Measurements from ENCODE around the gene ONECUT3.
A peak's percentile ranks its signal among the peaks of the same experiment; 100 is the strongest.

Gene ONECUT3

DNA sequence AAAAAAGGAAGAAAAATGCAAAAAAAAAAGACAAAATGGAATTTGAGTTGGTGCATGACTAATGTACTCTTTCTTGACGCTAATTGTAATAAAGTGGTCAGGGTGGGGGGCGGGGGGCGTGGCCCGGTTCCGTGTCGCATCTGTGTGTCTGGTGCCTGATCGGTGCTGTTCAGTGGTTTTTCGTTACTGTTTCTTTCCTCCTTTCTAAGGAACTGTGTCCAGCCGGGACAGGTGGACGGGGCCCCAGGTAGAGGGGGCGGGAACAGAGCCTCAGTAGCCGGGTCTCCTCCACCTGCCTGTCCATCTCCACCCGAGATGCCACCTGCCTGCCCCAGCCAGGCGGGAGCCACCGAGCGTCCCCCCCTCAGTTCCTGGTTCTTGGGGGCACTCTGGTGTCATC is 26.3 kb downstream of the ONECUT3 start:
- DNase-seq: no peak
- peaks cover 11% of the 10 kb centered on the region for H3K9me3 ChIP-seq (ENCODE audit: control insufficient read depth, low read length)
- no peak overlapping the region for H3K9ac ChIP-seq (ENCODE audit: low read length)
- H2BK12ac ChIP-seq (ENCODE audit: low read length in 2 of 2): no peak overlapping the region
- H2BK15ac ChIP-seq (ENCODE audit: low read depth, poor library complexity, severe bottlenecking): no peak overlapping the region
- H3K18ac ChIP-seq (ENCODE audit: low read depth in 1 of 2, low read length in 2 of 2): no peak overlapping the region
- no peak overlapping the region for H3K4ac ChIP-seq (ENCODE audit: low read depth in 1 of 2, low read length in 2 of 2)
- H3K36me3 ChIP-seq (ENCODE audit: control insufficient read depth in 1 of 2, insufficient read depth in 2 of 2, low read depth in 1 of 2, low read length in 2 of 2): no peaks in the 10 kb centered on the region
- peaks cover 6% of the 10 kb centered on the region for H3K4me1 ChIP-seq (ENCODE audit: control insufficient read depth, insufficient read depth, low read depth, low read length)
- H2AFZ ChIP-seq (ENCODE audit: low read depth, low read length): no peak overlapping the region
- no peak overlapping the region for H2BK120ac ChIP-seq (ENCODE audit: low read depth, low read length)
- 28% methylated on average over 16 of the region's 16 CpGs for WGBS
- H4K91ac ChIP-seq (ENCODE audit: low read length): no peak overlapping the region
- H2AK5ac ChIP-seq (ENCODE audit: low read length, severe bottlenecking): no peak overlapping the region
- no peaks in the 10 kb centered on the region for H3K79me1 ChIP-seq (replicated peaks; ENCODE audit: low read length, poor library complexity, severe bottlenecking)
- H3K4me2 ChIP-seq (ENCODE audit: low read length, poor library complexity, severe bottlenecking): no peak overlapping the region
- no peak overlapping the region for H3K27ac ChIP-seq (ENCODE audit: low read length, poor library complexity, severe bottlenecking)
- no peak overlapping the region for H2BK5ac ChIP-seq (ENCODE audit: low read depth, low read length, poor library complexity, severe bottlenecking)
- no peak overlapping the region for H3K4me3 ChIP-seq (ENCODE audit: insufficient read depth in 1 of 2, low read depth in 1 of 2, low read length in 2 of 2)
- no peak overlapping the region for H4K8ac ChIP-seq (ENCODE audit: low read length)
- H3K27me3 ChIP-seq (ENCODE audit: control insufficient read depth in 1 of 2, insufficient read depth in 1 of 2, low read length in 2 of 2): peaks cover 79 to 84% of the 10 kb centered on the region in 2 experiments
- H3K23ac ChIP-seq (ENCODE audit: low read length in 2 of 2): no peak overlapping the region
- H3K14ac ChIP-seq (ENCODE audit: low read length in 2 of 2): no peak overlapping the region

DNA sequence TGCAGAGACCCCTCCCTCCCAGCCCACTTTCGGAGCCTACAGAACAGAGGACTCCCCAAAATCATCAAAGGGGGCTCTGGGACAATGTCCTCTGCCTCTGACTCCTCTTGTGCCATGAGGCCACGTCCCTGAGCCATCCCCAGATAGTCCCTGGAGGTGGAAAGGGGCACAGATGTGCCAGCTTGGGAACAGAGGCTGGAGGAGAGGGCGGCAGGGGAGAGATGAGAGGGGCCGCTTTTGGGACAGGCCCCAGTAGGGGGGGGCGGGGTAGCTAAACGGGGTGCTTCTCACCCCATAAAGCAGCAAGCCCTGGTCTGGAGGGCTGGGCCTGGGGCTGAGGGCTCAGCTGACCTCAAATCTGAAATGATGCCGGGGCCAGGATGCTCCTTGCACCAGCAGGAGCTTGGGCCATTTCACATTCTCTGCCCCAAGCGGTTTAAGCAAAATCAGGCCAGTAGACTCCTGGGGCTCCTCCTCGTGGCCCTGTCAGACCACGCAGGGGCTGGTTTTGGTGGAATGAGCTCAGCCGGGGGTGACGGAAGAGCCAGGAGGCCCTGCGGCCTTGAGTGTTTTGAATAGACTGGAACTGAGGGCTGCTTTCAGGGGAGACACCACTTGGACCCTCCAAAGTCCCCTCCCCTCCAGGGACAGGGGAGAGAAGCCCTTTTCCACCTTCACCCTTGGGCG is 27.1 kb downstream of the ONECUT3 start:
- H3K18ac ChIP-seq (ENCODE audit: low read depth in 1 of 2, low read length in 2 of 2): no peak overlapping the region
- no peak overlapping the region for H3K4me2 ChIP-seq (ENCODE audit: low read length, poor library complexity, severe bottlenecking)
- no peaks in the 10 kb centered on the region for H3K79me1 ChIP-seq (replicated peaks; ENCODE audit: low read length, poor library complexity, severe bottlenecking)
- no peak overlapping the region for H4K8ac ChIP-seq (ENCODE audit: low read length)
- H3K9me3 ChIP-seq (ENCODE audit: control insufficient read depth, low read length): peaks cover 11% of the 10 kb centered on the region
- H2BK15ac ChIP-seq (ENCODE audit: low read depth, poor library complexity, severe bottlenecking): no peak overlapping the region
- H2BK5ac ChIP-seq (ENCODE audit: low read depth, low read length, poor library complexity, severe bottlenecking): no peak overlapping the region
- no peak overlapping the region for H3K4me3 ChIP-seq (ENCODE audit: insufficient read depth in 1 of 2, low read depth in 1 of 2, low read length in 2 of 2)
- no peak overlapping the region for H3K4ac ChIP-seq (ENCODE audit: low read depth in 1 of 2, low read length in 2 of 2)
- H2AFZ ChIP-seq (ENCODE audit: low read depth, low read length): no peak overlapping the region
- peaks cover 72 to 82% of the 10 kb centered on the region in 2 experiments for H3K27me3 ChIP-seq (ENCODE audit: control insufficient read depth in 1 of 2, insufficient read depth in 1 of 2, low read length in 2 of 2)
- H3K23ac ChIP-seq (ENCODE audit: low read length in 2 of 2): no peak overlapping the region
- H3K27ac ChIP-seq (ENCODE audit: low read length, poor library complexity, severe bottlenecking): no peak overlapping the region
- peak; percentile 14 for DNase-seq
- no peaks in the 10 kb centered on the region for H3K36me3 ChIP-seq (ENCODE audit: control insufficient read depth in 1 of 2, insufficient read depth in 2 of 2, low read depth in 1 of 2, low read length in 2 of 2)
- H2BK120ac ChIP-seq (ENCODE audit: low read depth, low read length): no peak overlapping the region
- WGBS: 72% methylated on average over 8 of the region's 14 CpGs
- no peak overlapping the region for H4K91ac ChIP-seq (ENCODE audit: low read length)
- peaks cover 4% of the 10 kb centered on the region for H3K4me1 ChIP-seq (ENCODE audit: control insufficient read depth, insufficient read depth, low read depth, low read length)
- no peak overlapping the region for H3K9ac ChIP-seq (ENCODE audit: low read length)
- no peak overlapping the region for H3K14ac ChIP-seq (ENCODE audit: low read length in 2 of 2)
- no peak overlapping the region for H2AK5ac ChIP-seq (ENCODE audit: low read length, severe bottlenecking)
- no peak overlapping the region for H2BK12ac ChIP-seq (ENCODE audit: low read length in 2 of 2)

DNA sequence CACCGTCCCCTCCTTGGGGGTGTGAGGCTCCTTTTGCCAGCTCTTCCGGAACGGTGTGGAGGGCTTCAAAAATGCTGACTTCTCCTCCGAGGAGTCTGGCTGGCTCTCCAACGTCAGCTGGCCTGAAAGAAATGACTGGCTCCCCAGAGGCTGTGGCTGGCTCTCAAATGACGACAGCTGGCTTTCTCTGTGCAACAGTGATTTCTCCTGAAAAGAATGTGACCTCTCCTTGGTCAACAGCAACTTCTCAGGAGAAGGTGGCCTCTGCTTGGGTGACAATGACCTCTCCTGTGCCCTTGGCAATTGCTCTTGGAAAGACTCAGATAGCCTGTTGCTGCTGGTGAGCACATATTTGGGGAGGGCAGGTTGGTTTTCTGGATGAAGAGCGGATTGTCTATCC is 29.2 kb downstream of the ONECUT3 start:
- Histone ChIP-seq H3K4me1 (ENCODE audit: control insufficient read depth, insufficient read depth, low read depth, low read length) (no peaks in the 10 kb centered on the region), H3K14ac (ENCODE audit: low read length in 2 of 2) (no peak overlapping the region), H3K18ac (ENCODE audit: low read depth in 1 of 2, low read length in 2 of 2) (no peak overlapping the region), H3K4ac (ENCODE audit: low read depth in 1 of 2, low read length in 2 of 2) (no peak overlapping the region), H3K79me1 (replicated peaks; ENCODE audit: low read length, poor library complexity, severe bottlenecking) (no peaks in the 10 kb centered on the region), H3K36me3 (ENCODE audit: control insufficient read depth in 1 of 2, insufficient read depth in 2 of 2, low read depth in 1 of 2, low read length in 2 of 2) (no peaks in the 10 kb centered on the region), H3K4me3 (ENCODE audit: insufficient read depth in 1 of 2, low read depth in 1 of 2, low read length in 2 of 2) (no peak overlapping the region), H2BK120ac (ENCODE audit: low read depth, low read length) (no peak overlapping the region), H3K9me3 (ENCODE audit: control insufficient read depth, low read length) (peaks cover 11% of the 10 kb centered on the region), H4K8ac (ENCODE audit: low read length) (no peak overlapping the region), H3K4me2 (ENCODE audit: low read length, poor library complexity, severe bottlenecking) (no peak overlapping the region), H3K27ac (ENCODE audit: low read length, poor library complexity, severe bottlenecking) (no peak overlapping the region), H3K27me3 (ENCODE audit: control insufficient read depth in 1 of 2, insufficient read depth in 1 of 2, low read length in 2 of 2) (peaks cover 61 to 67% of the 10 kb centered on the region in 2 experiments), H4K91ac (ENCODE audit: low read length) (no peak overlapping the region), H3K23ac (ENCODE audit: low read length in 2 of 2) (no peak overlapping the region), H2BK15ac (ENCODE audit: low read depth, poor library complexity, severe bottlenecking) (no peak overlapping the region), H2BK12ac (ENCODE audit: low read length in 2 of 2) (no peak overlapping the region), H2BK5ac (ENCODE audit: low read depth, low read length, poor library complexity, severe bottlenecking) (no peak overlapping the region), H2AK5ac (ENCODE audit: low read length, severe bottlenecking) (no peak overlapping the region), H3K9ac (ENCODE audit: low read length) (no peak overlapping the region), H2AFZ (ENCODE audit: low read depth, low read length) (no peak overlapping the region)
- DNase-seq: no peak
- 63% methylated on average over 7 of the region's 7 CpGs for WGBS

DNA sequence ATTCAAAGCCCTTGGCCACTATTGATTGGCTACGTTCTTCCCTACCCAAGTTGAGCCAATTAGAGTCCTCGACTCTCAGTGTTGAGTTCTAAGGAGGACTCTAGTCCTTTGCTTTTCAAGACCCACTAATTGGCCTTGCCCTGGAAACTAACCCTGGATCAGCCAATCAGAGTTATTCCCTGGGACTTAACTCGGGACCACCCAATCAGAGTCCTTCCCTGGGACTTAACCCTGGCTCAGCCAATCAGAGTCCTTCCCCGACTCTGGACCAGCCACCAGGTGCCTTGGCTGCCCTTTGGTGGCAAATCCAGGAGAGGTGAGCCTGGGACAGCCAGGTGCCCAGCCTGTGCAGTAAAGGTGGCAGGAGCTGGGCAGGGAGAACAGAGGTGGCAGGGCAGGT is 30.0 kb downstream of the ONECUT3 start:
- no peak overlapping the region for H3K4me3 ChIP-seq (ENCODE audit: insufficient read depth in 1 of 2, low read depth in 1 of 2, low read length in 2 of 2)
- no peak overlapping the region for H2AFZ ChIP-seq (ENCODE audit: low read depth, low read length)
- H3K27ac ChIP-seq (ENCODE audit: low read length, poor library complexity, severe bottlenecking): no peak overlapping the region
- no peak overlapping the region for H2BK12ac ChIP-seq (ENCODE audit: low read length in 2 of 2)
- no peak overlapping the region for H2BK120ac ChIP-seq (ENCODE audit: low read depth, low read length)
- no peak overlapping the region for H3K18ac ChIP-seq (ENCODE audit: low read depth in 1 of 2, low read length in 2 of 2)
- no peak overlapping the region for H3K4me2 ChIP-seq (ENCODE audit: low read length, poor library complexity, severe bottlenecking)
- H3K9ac ChIP-seq (ENCODE audit: low read length): no peak overlapping the region
- H3K36me3 ChIP-seq (ENCODE audit: control insufficient read depth in 1 of 2, insufficient read depth in 2 of 2, low read depth in 1 of 2, low read length in 2 of 2): no peaks in the 10 kb centered on the region
- H3K9me3 ChIP-seq (ENCODE audit: control insufficient read depth, low read length): peaks cover 11% of the 10 kb centered on the region
- H2BK5ac ChIP-seq (ENCODE audit: low read depth, low read length, poor library complexity, severe bottlenecking): no peak overlapping the region
- H4K91ac ChIP-seq (ENCODE audit: low read length): no peak overlapping the region
- H3K79me1 ChIP-seq (replicated peaks; ENCODE audit: low read length, poor library complexity, severe bottlenecking): no peaks in the 10 kb centered on the region
- H3K4ac ChIP-seq (ENCODE audit: low read depth in 1 of 2, low read length in 2 of 2): no peak overlapping the region
- 89% methylated on average over 4 of the region's 4 CpGs for WGBS
- no peaks in the 10 kb centered on the region for H3K4me1 ChIP-seq (ENCODE audit: control insufficient read depth, insufficient read depth, low read depth, low read length)
- no peak overlapping the region for H4K8ac ChIP-seq (ENCODE audit: low read length)
- H3K14ac ChIP-seq (ENCODE audit: low read length in 2 of 2): no peak overlapping the region
- DNase-seq: no peak
- peaks cover 59 to 67% of the 10 kb centered on the region in 2 experiments for H3K27me3 ChIP-seq (ENCODE audit: control insufficient read depth in 1 of 2, insufficient read depth in 1 of 2, low read length in 2 of 2)
- no peak overlapping the region for H2AK5ac ChIP-seq (ENCODE audit: low read length, severe bottlenecking)
- H2BK15ac ChIP-seq (ENCODE audit: low read depth, poor library complexity, severe bottlenecking): no peak overlapping the region
- H3K23ac ChIP-seq (ENCODE audit: low read length in 2 of 2): no peak overlapping the region
